ENCODE data around the gene AKAP8.
"Not testable (repeated sequence)": the region's sequence is repeated elsewhere in the genome, so short reads cannot be mapped to it uniquely, and the experiment has no call there.

The AKAP8 gene

DNA sequence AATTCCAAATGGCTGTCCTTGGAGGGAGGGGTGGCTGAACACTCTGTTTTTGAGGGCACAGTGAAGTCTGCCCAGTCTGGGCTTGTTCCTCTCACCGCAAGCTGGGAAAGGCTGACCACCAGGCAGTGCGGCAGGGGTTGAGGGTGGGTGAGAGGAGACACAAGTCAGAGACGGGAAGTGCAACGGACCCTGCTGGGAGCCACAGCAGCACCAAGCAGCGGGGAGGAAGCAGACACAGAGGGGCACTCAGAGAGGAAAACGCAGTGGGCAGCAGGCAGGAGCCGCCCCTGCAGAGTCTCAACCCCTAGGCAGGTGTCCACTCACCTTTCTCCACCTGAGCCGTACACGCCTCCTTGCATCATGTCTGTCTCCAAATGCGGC lies 23.6 kb upstream of the AKAP8 start:
- no peak for DNase-seq

DNA sequence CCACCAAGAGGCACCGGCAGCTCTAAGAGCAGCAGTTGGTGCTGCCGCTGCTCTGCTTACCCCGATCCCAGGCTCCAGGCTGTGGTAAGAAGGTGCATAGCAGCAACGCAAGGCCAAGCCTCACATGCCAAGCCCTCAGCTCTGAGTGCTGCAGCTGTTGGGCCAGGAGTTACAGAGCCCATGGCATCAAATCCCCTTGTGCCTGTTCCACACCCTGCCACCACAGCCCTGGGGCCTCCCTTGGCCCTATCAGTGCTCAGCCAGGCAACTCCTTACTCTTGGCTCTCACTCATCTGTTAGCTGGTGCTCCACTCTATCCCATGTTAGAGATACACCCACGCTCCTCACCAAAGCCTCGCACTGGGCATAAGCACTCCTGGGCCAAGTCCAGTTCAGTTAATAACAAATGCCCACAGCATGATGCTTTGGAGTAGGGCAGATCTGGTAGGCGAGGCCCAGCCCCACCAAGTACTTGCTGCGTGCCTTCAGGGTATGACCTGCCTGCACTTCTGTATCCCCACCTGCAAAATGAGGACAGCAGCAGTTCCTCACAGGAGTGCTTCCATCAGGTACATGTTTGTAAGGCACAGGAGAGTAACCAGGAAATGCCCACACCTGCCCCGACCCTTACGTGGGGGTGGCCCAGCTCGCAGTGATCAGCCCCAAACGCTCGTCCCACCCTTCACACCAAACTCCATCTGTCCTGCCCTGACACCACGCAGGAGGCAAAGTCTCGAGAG lies 23.0 kb upstream of the AKAP8 start:
- no peak for DNase-seq

- no peak for DNase-seq
Measured at GRCh38 chr19:15401397-15401710, 21.8 kb upstream of the AKAP8 start.

DNA sequence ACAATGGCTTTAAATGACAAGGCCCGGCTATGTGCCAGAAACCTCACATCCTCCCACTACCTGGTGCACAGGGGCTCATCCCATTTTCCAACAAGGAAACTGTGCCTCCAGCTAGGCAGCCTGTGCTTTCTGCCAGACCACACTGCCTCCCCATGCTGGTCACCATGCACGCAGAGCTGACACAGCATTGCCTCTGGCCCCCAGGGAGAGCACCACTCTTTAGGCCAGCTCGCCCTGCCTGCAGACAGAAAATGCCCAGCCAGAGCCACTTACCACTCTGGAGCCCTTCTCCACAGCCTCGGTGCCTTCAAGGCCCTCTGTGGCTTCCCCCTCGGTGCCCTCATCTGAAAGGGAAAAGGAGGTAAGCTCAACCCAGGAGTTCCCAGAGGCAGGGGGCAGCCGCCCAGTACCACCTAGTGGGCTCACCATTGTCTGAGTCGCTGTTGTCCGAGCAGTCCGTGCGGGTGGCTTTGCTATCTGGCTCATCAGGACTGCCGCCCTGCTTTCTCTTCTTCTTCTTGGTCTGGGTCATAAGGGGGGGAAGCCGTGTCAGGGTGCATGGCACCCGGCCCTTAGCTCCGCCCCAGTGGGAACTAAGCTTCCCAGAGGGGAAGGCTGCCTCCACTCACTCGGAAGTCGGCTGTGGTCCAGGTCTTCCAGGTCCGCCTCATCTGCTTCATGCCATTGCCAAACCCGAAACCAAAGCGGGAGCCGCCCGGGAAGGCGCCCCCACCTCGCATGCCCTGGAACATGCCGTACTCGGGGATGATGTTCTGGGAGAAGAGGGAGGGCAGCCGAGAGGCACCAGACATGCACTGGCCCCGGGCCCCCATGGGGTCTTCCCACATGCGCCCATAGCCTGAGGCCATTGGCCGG lies 21.2 kb upstream of the AKAP8 start:
- DNase-seq: no peak

- no peak for DNase-seq
Measured at GRCh38 chr19:15399635-15400034, 20.0 kb upstream of the AKAP8 start.

GRCh38 chr19:15399234-15399515 lies 19.6 kb upstream of the AKAP8 start:
- no peak for DNase-seq

- no peak for DNase-seq
Measured at GRCh38 chr19:15398501-15399233, 19.1 kb upstream of the AKAP8 start.

GRCh38 chr19:15397782-15398181 lies 18.2 kb upstream of the AKAP8 start:
- no peak for DNase-seq

DNA sequence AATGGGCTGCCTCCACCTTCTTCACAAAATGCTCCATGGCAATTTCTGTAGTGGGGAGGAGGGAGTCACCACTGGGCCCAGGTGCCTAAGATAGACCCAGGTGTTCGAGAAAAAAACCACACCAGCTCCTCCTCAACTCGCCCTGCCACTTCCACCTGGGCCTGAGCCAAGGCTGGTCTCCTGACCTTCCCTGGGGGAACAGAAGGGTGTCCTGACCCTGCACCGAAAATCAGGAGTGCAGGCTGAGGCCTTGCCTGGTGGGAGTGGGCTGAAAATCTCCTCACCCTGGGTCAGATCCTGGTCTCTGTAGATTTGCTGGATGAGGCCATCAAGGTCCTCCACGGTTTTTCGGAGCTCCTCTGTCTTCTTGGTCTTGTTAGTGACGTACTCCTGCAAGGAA lies 17.6 kb upstream of the AKAP8 start:
- DNase-seq: no peak

DNA sequence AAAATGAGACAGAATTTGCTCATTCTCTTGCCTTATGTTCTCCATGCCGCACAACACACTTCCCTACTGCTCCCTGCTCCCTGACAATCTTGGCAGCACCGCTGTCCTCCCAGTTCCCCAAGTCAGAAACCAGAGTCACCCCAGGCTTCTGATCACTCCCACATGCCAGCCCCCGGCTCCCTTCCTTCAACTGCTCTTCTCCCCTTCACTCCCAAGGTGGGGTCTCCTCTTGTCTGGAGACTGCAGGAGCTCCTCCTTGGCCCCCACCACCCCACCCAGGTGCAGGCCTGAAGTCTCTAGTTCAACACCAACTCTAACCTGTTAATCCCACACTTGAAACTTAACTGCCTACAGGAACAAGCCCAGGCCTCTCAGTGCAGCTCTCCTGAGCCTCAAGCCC lies 16.8 kb upstream of the AKAP8 start:
- DNase-seq: no peak

- not testable (repeated sequence) for DNase-seq
Measured at GRCh38 chr19:15395251-15395650, 15.7 kb upstream of the AKAP8 start.

DNA sequence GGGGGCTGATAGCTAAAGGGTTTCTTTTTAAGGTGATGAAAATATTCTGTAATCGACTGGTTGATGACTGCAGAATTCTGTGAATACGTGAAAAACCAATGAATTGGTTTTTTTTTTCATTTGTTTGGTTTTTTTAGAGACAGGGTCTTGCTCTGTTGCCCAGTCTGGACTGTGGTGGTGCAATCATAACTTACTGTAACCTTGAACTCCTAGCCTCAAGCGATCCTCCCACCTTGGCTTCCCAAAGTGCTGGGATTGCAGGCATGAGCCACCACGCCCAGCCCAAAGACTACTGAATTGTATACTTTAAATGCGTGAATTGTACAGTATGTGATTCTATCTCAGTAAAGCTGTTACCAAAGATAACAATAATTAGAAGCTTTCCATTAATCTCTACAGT lies 14.8 kb upstream of the AKAP8 start:
- DNase-seq: no peak

DNA sequence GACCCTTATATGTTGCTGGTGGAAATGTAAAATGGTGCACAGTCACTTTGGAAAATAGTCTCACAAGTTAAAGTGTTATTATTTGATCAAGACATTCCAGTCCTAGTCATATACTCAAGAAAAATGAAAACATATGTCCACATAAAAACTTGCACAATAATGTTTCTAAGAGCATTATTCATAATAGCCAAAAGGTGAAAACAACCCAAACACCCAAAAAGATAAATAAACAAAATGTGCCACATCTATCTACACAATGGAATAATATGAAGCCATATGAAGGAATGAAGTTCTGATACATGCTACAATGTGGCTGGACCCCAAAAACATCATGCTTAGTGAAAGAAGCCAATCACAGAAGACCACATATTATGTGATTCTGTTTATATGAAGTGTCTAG lies 14.4 kb upstream of the AKAP8 start:
- no peak for DNase-seq

DNA sequence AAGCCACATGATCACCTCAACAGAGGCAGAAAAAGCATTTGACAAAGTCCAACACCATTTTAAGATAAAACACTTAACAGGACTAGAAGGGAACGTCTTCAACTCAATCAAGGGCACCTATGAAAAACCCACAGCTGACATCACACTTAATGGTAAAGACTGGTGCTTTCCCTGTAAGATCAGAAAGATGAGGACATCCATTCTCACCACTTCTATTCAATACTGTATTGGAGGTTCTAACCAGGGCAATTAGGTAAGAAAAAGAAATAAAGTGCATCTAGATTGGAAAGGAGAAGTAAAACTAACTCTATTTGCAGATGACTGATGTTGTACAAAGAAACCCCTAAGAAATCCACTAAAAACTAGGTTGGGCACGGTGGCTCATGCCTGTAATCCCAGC lies 11.2 kb upstream of the AKAP8 start:
- DNase-seq: no peak

DNA sequence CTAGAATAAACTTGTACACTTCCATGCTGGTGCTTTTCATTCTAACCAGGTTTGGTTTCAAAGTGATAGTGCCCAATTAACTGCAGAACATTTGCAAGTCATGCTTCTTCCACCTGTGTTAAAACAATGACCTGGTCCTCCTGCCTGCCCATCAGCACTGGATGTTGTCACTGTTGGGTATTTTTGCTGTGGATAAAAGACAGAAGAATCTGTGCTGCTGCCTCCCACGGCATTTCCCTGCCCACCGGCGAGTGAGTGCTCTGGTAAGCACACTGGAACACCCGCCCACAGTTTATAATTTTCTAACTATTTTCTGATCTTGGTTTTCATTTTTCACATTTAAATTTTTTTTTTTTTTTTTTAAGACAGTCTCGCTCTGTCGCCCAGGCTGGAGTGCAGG lies 2.3 kb upstream of the AKAP8 start:
- DNase-seq: no peak

DNA sequence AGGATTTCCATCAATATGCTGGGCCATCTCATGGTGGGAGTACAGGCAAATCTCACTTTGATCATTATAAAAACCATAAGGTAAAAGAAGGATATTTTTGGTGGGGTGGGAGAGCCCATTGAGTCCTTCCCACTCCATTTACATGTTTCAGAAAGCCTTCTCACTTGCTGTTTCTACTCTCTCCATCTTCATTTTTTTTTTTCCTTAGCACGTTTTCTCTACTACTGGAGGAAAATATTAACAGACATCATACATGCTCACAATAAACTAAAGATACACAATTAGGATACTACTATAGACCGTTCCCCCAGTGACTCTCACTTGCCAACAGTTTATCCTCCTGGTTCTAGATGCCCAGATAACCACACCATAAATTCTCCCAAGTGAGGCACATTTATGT lies 1.8 kb upstream of the AKAP8 start:
- DNase-seq: no peak

- no peak for DNase-seq
Measured at GRCh38 chr19:15379999-15380647, 536 bp upstream of the AKAP8 start.

GRCh38 chr19:15378534-15379082 lies 979 bp downstream of the AKAP8 start:
- no peak for DNase-seq

DNA sequence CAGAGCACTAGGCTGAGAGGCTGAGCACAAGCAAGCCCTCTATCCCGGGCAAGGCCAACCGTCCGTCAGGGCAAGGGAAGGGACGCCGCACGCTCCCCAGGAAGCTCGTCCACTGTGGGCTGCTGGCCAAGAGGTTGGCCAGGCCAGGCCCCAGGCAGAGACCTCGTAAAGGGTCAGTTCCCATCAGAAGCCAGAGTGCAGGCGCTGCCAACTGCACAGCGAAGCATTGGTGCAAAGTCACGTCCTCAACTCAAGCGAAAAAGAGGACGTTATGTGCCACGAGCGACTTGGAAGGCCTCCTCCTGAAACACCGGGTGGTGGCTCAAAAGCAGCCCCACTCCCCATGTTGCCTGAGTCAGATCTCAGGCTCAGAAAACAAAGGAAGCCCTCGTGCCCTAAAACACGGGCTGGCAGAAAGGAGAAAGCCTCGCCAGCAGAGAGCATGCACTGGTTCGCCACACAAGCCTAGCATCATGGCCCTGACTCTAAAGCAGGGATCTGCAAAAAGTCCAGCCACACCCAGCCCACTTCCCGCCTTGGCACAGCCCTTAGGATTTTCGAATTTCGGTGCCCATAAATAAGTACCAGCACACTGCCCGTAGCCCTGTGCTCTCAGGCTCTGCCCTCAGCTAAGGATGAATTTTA lies 4.7 kb downstream of the AKAP8 start:
- no peak for DNase-seq

GRCh38 chr19:15374105-15374651 lies 5.4 kb downstream of the AKAP8 start:
- DNase-seq: no peak

- DNase-seq: no peak
Measured at GRCh38 chr19:15373644-15374043, 5.9 kb downstream of the AKAP8 start.

DNA sequence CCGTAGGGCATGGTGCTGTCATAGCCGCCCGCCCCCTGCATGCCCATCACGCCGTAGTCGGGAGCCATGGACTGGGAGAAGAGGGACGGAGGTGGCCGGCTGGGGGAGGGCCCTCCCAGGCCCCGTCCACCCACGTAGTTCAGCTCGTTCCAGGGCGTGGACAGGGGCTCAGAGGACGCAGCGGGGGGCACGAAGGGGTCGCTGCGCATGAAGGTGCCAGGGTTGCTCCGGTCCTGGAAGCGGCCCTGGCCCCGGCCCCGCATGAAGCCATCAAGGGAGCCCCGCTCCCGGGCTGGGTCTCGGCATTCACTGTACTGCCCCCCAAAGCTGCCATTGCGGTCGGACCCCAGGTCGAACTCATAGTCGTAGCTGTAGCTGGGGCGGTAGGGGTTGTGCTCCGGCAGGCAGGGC lies 6.7 kb downstream of the AKAP8 start:
- DNase-seq: no peak

DNA sequence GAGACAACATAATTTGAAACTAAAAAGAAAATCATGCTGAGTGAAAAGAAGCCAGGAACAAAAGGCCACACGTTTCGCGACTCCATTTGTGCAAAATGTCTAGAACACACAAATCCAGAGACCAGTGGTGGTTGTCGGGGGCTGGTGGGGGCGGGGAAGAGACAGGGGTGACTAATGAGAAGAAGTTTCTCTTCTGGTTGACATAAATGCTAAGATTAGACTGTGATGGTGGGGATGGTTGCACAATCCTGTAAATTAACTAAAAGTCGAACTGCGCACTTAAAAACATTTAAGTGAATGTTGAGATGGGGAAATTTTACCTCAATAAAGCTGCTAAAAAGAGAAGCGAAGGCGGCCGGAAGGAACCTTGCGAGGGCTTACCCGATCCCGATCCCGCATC lies 7.1 kb downstream of the AKAP8 start:
- DNase-seq: no peak
